Measurements from ENCODE around the gene NLRP3. TPM values are rescaled to one million over a fixed set of nuclear protein-coding genes. Genes with fewer than 3 reads are reported as not detected.
"Not testable (repeated sequence)": the region's sequence is repeated elsewhere in the genome, so short reads cannot be mapped to it uniquely, and the experiment has no call there.

Gene NLRP3
- 1 to 10 TPM in 9 of 10 donors, under 1 TPM in 1; 0.92 to 1.9 (median 1.1) TPM for polyA plus RNA-seq (ENCODE audit: insufficient read length in 10 of 10)
- long read RNA-seq, donor 1, result 0 reads
- long read RNA-seq, donor 2, result 0 reads
- long read RNA-seq, donor 3, result 0 reads
- long read RNA-seq, donor 4, result 0 reads
- long read RNA-seq, donor 5, result 0 reads
- long read RNA-seq, donor 6, result 0 reads
- long read RNA-seq, donor 7, result 0 reads
- long read RNA-seq, donor 8, result 0 reads
- long read RNA-seq, donor 9, result 0 reads

DNA sequence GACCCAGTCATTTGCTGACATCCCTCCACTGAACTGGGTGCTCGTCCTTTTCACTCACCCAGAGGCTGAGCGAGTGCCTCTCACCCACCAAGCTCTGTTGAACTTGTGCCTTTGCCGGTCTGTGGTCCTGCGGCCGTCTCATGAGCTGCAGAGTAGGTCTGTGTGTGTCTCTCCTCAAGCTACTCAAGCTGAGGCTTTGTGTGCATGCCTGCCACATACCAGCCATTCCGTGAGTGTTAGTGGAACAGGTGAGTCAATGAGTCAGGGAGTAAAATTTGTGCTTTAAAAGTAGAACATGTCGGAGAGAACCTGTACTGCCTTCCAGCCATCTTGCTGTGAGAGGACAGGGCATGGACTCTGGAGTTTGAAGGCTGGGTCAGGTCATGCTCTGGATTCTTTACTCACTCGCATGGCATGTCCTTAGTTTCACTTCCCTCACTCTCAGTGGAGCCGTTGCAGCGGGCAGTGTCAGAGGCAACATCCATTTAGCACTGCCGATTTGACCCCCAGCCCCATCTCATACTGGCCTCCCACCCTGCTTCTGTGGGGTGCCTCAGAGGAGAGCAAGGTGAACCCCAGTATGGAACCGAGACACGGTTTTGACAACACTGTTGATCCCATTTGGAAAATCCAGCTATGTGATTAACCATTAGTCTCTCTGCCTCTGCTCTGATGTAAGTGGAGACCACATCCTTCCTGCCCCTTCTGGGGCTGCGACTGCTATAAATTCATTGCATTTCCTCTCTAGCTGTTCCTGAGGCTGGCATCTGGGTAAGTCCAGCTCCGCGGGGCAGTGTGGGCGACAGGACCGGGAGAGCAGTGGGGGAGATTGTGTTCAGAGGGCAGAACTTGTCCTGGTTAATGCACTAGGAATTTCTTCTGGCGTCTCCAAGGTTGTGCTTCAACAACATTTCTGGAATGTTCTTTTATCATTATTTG lies at the start of gene NLRP3:
Gene NLRP3 (plus strand): TSS at position 751 of the 939 bp plus-strand sequence. CDS start 2,628 bp downstream, outside the sequence.
- DNase-seq, result peak in 1 of 3 donors; percentile 62

DNA sequence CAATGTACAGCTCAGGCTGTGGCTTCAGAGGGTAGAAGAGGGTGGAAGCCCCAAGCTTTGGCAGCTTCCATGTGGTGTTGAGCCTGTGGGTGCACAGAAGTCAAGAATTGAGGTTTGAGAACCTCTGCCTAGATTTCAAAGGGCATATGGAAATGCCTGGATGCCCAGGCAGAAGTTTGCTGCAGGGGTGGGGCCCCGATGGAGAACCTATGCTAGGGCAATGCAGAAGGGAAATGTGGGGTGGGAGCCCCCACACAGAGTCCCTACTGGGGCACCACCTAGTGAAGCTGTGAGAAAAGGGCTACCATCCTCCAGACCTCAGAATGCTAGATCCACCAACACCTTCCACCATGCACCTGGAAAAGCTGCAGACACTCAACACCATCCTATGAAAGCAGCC lies 49.6 kb upstream of the NLRP3 start:
- not testable (repeated sequence) for DNase-seq

DNA sequence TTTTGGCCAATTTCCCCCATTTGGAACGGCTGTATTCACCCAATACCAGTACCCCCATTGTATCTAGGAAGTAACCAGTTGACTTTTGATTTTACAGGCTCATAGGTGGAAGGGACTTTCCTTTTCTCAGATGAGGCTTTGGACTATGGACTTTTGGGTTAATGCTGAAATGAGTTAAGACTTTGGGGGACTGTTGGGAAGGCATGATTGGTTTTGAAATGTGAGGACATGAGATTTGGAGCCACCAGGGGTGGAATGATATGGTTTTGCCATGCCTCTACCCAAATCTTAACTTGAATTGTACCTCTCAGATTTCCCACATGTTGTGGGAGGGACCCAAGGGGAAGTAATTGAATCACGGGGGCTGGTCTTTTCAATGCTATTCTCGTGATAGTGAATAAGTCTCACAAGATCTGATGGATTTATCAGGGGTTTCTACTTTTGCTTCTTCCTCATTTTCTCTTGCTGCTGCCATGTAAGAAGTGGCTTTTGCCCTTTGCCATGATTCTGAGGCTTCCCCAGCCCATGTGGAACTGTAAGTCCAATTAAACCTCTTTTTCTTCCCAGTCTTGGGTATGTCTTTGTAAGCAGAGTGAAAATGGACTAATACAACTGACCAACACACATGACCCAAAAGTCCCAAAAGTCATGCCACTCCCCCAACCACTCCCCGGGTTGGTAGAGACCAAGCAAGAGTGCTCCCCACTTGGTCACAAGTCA lies 48.9 kb upstream of the NLRP3 start:
- no peak for DNase-seq

DNA sequence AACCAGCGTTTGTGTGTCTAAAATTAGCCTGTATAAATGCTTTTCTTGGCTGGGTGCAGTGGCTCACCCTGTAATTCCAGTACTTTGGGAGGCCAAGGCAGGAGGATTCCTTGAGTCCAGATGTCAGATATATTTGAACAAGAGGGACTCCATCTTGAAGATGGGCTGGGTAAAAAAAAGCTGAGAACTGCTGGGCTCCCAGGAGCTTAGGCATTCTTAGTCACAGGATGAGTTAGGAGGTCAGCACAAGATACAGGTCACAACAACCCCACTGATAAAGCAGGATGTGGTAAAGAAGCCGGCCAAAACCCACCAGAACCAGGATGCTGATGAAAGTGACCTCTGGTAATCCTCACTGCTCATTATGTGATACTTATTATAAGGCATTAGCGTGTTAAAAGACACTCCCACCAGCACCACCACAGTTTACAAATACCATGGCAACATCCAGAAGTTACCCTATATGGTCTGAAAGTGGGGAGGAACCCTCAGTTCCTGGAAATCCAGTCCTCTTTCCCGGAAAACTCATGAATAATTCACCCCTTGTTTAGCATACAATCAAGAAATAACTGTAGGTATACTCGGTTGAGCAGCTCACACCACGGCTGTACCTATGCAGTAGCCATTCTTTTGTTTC lies 48.1 kb upstream of the NLRP3 start:
- no peak for DNase-seq

DNA sequence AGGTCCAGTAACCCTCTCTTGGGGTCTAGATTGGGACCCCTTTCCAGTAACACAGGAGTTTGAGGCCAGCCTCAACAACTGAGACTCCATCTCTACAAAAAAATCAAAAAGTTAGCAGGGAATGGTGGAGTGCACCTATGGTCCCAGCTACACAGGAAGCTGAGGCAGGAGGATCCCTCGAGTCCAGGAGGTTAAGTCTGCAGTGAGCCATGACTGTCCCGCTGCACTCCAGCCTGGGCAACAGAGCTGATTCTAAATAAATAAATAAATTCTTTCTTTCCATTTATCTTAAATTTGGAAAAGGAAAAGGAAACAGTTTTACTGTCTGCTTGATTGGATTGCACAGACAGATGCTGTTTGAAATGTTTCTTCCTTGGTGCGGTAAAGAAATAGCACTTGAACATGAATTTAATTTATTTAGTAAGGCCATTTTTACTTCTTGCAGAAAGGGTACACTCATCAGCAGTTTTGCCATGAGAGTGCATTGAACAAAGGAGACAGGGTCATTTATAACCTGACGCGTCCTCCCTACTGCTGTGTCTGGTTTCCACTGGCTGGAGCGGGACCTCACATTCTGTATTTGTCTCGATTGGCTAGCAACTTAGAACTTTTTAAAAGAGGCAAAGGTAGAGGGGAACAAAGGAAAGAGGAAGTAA lies 47.4 kb upstream of the NLRP3 start:
- DNase-seq, result no peak

DNA sequence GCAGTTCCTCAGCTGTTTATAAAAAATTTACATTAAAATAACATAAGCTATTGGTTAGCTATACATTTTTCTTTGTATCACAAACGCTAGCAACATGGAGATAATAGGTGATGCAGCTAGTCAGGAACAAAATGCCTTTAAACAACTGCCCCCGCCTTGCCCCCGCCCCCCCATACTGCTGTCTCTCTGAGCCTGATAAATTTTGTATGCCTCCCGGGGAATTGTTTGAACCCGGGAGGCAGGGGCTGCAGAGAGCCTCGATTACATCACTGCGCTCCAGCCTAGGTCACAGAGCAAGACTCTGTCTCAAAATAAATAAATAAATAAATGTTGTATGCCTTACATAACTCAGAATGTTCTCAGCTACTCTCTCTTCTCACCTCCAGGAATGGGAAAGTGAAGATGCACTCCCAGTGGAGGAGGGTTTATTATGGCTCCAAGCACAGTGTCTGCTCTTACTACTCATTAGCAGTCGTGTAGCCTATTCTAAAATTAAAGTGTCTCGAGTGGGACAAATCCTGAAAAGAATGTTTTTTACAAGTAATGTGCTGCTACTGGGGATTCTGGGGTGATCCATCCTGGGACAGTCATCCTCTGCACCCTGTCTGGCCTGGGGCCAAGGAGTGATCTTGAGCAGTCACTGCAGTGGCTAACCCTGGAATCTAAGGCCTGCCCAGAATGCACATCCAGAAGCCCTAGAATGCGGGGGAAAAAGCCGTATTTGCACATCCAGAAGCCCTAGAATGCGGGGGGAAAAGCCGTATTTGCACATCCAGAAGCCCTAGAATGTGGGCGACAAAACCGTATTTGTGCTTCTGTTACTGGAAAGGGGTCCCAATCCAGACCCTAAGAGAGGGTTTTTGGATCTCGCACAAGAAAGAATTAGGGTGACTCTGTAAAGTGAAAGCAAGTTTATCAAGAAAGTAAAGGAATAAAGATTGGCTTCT lies 44.9 kb upstream of the NLRP3 start:
- DNase-seq, result no peak

DNA sequence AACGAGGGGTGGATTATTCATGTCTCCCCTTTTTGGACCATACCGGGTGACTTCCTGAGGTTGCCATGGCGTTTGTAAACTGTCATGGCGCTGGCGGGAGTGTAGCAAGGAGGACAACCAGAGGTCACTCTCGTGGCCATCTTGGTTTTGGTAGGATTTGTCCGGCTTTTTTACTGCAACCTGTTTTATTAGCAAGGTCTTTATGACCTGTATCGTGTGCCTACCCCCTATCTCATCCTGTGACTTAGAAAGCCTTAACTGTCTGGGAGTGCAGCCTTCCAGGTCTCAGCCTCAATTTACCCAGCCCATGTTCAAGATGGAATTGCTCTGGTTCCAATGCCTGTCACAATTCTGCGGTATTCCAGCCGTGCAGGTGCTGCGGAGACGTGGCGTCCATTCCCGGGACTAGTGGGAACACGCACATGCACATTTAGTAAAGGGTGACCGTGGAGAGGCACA lies 44.1 kb upstream of the NLRP3 start:
- DNase-seq, result no peak

DNA sequence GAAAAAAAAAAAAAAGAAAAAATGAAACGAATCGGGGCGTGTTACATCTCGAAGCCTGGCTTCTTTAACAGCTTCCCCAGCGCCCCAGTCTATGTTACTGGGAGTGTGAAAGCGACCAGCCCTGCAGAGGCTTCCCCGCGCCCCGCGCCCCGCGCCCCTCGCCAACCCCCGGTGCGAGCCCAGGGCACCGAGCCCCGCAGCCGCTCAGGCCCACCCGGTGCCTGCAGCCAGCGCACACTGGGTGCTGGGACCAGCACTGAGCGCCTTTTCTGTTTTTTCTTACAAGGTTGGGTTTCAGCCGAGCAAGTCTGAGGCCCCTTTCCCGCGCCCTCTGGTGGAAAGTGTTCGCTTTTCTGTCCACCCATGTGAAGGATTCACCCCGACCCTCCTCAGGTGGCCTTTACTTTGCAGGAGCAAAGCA lies 42.2 kb upstream of the NLRP3 start:
- peak in 2 of 3 donors; percentile 54 to 70 for DNase-seq

DNA sequence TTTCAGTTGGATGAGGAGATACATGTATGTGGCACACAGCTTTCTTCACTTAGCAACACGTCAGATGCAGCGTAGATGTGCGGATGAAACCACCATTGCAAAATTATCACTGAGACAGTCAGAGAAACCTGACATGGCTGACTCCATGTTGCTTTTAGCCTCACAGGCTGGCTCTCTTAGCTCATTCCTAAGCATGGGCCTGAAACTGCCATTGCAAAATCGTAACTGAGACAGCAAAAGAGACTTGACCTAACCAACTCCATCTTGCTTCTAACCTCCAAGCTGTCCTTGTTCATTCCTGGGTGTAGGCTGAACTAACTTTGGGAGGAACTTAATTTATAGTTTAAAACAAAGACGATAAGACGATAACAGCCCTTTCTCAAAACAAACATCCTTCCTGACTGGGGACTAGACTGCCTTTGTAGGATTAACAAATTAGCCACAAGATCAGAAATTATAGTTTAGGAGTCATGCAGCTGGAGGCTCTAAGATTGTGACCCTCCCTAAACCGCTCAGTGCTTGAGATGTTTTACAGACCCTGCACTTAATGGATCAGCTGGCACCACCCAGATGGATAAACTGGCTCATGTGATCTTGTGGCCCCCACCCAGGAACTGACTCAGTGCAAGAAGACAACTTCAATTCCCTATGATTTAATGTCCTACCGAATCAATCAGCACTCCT lies 41.2 kb upstream of the NLRP3 start:
- DNase-seq, result not testable (repeated sequence)

DNA sequence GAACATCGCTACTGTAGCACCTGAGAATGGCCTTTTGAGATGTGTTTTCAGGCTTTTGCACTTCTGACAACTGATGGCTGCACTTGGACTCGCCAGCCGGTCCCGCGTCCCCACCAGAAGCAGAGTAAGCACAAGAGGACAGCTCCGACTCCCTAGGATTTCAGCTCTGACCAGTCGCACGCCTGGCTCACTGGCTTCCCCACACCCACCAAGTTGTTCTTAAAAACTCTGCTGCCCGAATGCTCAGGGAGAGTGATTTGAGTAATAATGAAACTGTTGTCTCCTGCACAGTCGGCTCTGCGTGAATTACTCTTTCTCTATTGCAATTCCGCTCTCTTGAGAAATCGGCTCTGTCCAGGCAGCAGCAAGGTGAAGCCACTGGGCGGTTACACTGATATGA lies 40.2 kb upstream of the NLRP3 start:
- DNase-seq, result no peak

DNA sequence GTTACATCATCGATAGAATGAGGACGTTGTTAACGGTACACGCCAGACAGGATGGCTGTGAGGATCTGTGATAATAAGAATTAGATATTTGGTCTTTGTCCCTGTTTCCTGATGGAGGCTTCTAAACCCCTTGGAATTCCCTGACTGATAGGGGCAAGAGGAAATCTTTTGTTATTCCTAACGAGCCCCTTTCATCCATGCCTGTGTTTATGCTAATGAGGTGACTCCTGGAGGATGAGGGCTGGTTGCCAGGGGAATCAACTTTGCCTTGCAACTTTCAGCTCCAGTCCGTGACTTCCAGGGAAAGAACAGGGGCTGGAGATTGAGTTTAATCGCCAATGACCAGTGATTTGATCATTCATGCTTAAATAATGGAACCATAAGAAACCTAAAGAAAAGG lies 39.3 kb upstream of the NLRP3 start:
- no peak for DNase-seq

DNA sequence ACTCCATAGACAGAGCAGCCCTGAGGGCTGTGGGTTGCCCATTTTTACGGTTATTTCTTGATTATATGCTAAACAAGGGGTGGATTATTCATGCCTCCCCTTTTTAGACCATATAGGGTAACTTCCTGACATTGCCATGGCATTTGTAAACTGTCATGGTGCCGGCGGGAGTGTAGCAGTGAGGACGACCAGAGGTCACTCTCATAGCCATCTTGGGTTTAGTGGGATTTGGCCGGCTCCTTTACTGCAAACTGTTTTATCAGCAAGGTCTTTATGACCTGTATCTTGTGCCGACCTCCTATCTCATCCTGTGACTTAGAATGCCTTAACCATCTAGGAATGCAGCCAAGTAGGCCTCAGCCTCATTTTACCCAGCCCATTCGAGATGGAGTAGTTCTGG lies 38.3 kb upstream of the NLRP3 start:
- DNase-seq, result not testable (repeated sequence)

DNA sequence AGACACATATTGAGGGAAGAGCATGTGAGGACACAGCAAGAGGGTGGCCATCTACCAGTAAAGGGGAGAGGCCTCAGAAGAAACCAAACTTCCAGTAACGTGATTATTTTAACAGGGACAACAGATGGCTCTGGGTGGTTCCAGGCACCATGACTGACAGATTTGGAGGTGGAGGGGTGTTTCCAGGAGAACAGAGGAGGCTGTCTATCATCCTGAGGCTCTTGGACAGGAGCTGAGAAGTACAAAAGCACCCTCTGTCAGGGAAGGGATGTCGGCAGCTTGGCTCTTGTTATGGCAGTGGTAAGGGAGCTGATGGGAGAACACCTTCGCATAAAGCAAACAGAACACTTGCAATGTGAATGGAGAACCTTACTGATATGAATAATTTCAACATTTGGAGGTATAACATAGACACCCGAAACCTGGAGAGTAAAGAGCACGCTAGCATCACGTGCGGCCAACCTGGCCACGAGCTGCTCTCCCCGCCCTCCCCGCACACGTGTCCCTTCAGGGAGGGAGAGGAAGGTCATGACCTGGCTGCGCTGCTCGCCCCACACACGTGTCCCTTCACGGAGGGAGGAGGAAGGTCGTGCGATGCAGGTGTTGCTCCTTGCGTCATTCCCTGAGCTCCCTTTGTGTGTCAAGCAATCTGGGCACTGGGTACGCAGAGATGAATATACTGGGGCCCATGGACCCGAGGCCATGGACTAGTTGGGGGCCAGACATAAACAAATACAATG lies 37.5 kb upstream of the NLRP3 start:
- no peak for DNase-seq

DNA sequence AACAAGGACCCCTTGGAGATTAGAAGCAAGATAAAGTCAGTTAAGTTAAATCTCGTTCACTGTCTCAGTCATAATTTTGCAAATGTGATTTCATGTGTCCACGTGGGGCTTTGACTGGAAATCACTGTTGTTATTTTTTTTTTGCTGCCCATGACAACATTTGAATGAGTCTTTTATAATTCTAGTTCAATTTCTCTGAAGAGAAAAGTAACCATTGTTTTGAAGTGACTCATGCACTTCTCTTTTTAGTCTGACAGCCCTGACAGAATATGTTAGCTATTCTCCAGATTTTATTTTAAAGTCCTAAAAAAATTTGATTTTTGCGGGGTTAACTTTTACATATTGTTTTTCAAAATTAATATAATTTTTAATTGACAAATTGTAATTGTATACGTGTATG lies 30.7 kb upstream of the NLRP3 start:
- DNase-seq, result no peak

DNA sequence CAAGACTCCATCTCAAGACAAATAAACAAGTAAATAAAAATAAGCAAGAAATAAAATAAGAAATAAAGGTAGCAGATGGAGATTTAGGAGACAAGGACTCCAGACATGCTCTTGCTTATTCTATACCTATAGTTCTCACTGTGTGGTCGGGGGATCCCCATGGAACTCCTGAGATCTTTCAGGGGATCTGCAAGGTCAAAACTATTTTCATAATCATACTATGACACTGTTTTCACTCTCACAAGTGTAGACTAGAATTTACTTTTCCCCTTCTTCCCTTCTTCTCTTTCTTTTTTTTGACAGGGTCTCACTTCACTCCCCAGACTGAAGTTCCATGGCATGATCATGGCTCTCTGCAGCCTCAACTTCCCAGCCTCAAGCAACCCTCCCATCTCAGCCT lies 29.8 kb upstream of the NLRP3 start:
- no peak for DNase-seq

DNA sequence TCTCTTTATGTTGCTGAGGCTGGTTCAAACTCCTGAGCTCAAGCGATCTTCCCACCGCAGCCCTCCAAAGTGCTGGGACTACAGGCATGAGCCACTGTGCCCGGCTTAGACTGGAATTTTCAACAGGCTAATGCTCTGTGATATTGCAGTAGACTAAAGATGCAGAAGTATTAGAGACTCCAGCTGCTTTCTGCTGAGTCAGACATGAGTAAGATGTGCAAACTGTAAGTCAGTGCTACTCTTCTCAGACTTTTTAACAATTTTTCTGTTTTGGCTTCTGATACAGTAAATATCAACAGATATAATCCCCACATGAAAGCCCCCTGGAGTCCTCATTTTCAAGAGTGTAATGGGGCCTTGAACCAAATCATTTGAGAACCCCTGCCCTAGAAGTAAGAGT lies 29.3 kb upstream of the NLRP3 start:
- no peak for DNase-seq

DNA sequence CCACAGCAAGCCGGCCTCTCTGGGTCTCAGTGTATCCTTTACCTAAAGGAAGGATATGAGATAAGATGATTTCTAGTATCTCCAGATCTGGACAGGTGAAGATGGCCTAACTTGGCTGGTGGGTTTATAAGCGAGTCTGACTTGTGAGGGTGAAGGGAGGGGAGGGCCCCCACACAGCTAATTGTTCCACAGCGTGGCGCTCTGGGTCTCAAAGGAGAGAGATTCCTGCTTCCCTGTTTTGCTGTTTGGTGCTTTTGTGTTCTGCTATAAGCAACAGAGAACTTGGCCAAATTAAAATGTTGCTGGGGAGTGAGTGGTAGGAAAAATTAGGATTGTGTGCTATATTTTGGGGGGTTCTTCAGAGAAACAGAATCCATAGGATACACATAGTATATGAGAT lies 28.9 kb upstream of the NLRP3 start:
- DNase-seq, result no peak

DNA sequence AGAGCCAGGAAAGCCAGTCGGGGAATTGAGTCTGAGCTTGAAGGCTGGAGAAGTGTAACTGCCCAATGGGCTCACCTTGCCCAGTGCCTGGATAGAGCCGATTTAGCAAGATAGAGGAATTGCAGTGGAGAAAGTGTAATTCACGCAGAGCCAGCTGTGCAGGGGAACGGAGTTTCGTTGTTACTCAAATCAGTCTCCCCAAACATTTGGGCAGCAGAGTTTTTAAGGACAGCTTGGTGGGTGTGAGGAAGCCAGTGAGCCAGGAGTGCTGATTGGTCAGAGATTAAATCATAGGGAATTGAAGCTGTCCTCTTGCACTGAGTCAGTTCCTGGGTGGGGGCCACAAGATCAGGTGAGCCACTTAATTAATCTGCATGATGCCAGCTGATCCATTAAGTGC lies 28.4 kb upstream of the NLRP3 start:
- DNase-seq, result no peak
